Keratinocyte (primary cell): Measurements from ENCODE around the gene SINHCAF. TPM values are rescaled to one million over a fixed set of nuclear protein-coding genes. Genes with fewer than 3 reads are reported as not detected.
A peak's percentile ranks its signal among the peaks of the same experiment; 100 is the strongest.
"Not testable (repeated sequence)": the region's sequence is repeated elsewhere in the genome, so short reads cannot be mapped to it uniquely, and the experiment has no call there.

Experiments used
- DNase-seq: peaks from one replicate; pipeline ENCODE4 v3.0.0-alpha.2; 2011; ENCODE audit warnings: low read depth, missing footprints, low spot score
- FAIRE-seq: peaks from 2 replicates; lab custom pipeline; 2011; peaks lifted over from hg19 to GRCh38; lab: Jason Lieb, UNC
- H2AFZ ChIP-seq: 2 replicates; pipeline ENCODE4 v1.6.0; 2012; ENCODE audit warnings: low read length, control low read depth, inconsistent platforms; ENCODE audit not compliant: control insufficient read depth
- H3K27ac ChIP-seq: 2 replicates; pipeline ENCODE4 v1.5.1; 2011; ENCODE audit warnings: low read length; ENCODE audit not compliant: control insufficient read depth, insufficient read depth
- H3K27me3 ChIP-seq: 3 replicates; pipeline ENCODE4 v1.6.0; 2011; ENCODE audit warnings: low read length; ENCODE audit not compliant: control insufficient read depth, insufficient read depth; ENCODE audit errors: extremely low read depth
- H3K36me3 ChIP-seq, 2 experiments: 2 replicates in 1 of 2; 3 replicates in 1 of 2; pipeline ENCODE4 v1.5.1; 2011; ENCODE audit warnings: low read length in 2 of 2, mild to moderate bottlenecking in 1 of 2; ENCODE audit not compliant: control insufficient read depth in 2 of 2, insufficient read depth in 2 of 2; ENCODE audit errors: extremely low read depth in 1 of 2
- H3K4me1 ChIP-seq: 3 replicates; pipeline ENCODE4 v1.5.1; 2011; ENCODE audit warnings: low read length; ENCODE audit not compliant: control insufficient read depth, insufficient read depth; ENCODE audit errors: extremely low read depth
- H3K4me2 ChIP-seq: 3 replicates; pipeline ENCODE4 v1.6.0; 2011; ENCODE audit warnings: low read depth, low read length; ENCODE audit not compliant: control insufficient read depth, insufficient read depth; ENCODE audit errors: extremely low read depth
- H3K4me3 ChIP-seq, 3 experiments: fragments of 200-600 bp in 1 of 3; sonication (generic) in 1 of 3; 2 replicates in 2 of 3; 3 replicates in 1 of 3; pipeline ENCODE4 v1.5.1; 2011 to 2016; ENCODE audit warnings: low read length in 3 of 3, mild to moderate bottlenecking in 3 of 3, control low read depth in 2 of 3, inconsistent platforms in 1 of 3, low read depth in 1 of 3, mixed read lengths in 1 of 3, mixed run types in 1 of 3, moderate library complexity in 1 of 3; ENCODE audit not compliant: control insufficient read depth in 2 of 3, insufficient read depth in 2 of 3; ENCODE audit errors: extremely low read depth in 1 of 3
- H3K79me2 ChIP-seq: 2 replicates; pipeline ENCODE4 v1.6.0; 2012; ENCODE audit warnings: low read length; ENCODE audit not compliant: control insufficient read depth, insufficient read depth
- H3K9ac ChIP-seq: 3 replicates; pipeline ENCODE4 v1.6.0; 2011; ENCODE audit warnings: low read length; ENCODE audit not compliant: control insufficient read depth, insufficient read depth; ENCODE audit errors: extremely low read depth
- H3K9me1 ChIP-seq: 3 replicates; pipeline ENCODE4 v1.6.0; 2011; ENCODE audit warnings: low read length; ENCODE audit not compliant: control insufficient read depth, insufficient read depth; ENCODE audit errors: extremely low read depth
- H3K9me3 ChIP-seq: 2 replicates; pipeline ENCODE4 v1.5.1; 2012; ENCODE audit warnings: low read depth, low read length; ENCODE audit not compliant: control insufficient read depth
- H4K20me1 ChIP-seq: 3 replicates; pipeline ENCODE4 v1.6.0; 2011; ENCODE audit warnings: low read length; ENCODE audit not compliant: control insufficient read depth, insufficient read depth; ENCODE audit errors: extremely low read depth
- EZH2 ChIP-seq: IDR thresholded peaks from one replicate; pipeline ENCODE4 v1.6.1; 2012; ENCODE audit warnings: inconsistent platforms, mild to moderate bottlenecking, low read length, moderate library complexity
- dilution Hi-C: fragments of 300-500 bp; cut with MboI; formaldehyde crosslinking; loops from one replicate; pipeline ENCODE4 v1.7.0; 2020; ENCODE audit warnings: low sequenced_read_pairs; ENCODE audit not compliant: extremely low pct_ligation_motif_present
- polyA plus RNA-seq, 5 experiments: library from polyadenylated mRNA; depleted of rRNA in 3 of 5; stranded (reverse) in 3 of 5; stranded (forward) in 1 of 5; unstranded in 1 of 5; fragments of >200 nt; gene quantifications; 1 replicate in 1 of 5; 2 replicates in 3 of 5; 3 replicates in 1 of 5; pipeline versions ENCODE4 v1.2.1 to v1.2.3, GENCODE V29; 2011 to 2012; ENCODE audit warnings: missing spikeins in 2 of 5, low read depth in 1 of 5, low replicate concordance in 1 of 5
- TF ChIP-seq, protein P1 (sequence below), 3 experiments: IDR thresholded peaks in 1 of 3; conservative IDR thresholded peaks in 1 of 3; optimal IDR thresholded peaks in 1 of 3; 2 replicates in 2 of 3; 3 replicates in 1 of 3; pipeline versions ENCODE3 to v1.5.1; 2011; ENCODE audit warnings: low read length in 3 of 3, mild to moderate bottlenecking in 3 of 3, moderate library complexity in 2 of 3, control low read depth in 1 of 3, inconsistent platforms in 1 of 3; ENCODE audit not compliant: insufficient read depth in 2 of 3; ENCODE audit errors: extremely low read depth in 1 of 3

SINHCAF gene
- polyA plus RNA-seq, 1 donor (not counting 4 experiments of a cell fraction or from before 2014, with no cell fraction given): 57.4 TPM

DNA sequence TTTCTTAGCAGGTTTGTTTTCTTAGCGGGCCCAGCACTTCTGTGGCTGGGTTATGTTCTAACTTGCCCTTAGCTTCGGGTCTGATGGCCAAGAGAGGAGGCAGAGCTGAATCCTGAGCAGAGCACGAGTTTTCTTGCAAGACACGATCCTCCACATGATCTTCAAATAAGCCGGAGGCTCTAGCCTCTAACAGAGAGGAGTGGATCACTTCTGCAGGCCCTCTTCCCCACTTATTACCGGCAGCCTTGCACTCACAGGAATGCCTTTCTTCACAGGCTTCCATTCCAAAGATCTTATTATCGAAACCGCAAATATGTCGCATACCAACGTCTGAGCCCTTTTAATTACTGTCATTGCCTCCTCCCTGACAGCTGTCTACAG, 79.5 kb downstream of the SINHCAF start:
- Histone ChIP-seq H3K9me1 (no peaks in the 10 kb centered on the region), H2AFZ (peak overlapping the region; percentile 78), H3K4me3 (peak overlapping the region in 2 of 3 experiments; percentile 29 to 45), H3K4me1 (peaks cover 15% of the 10 kb centered on the region), H3K36me3 (no peaks in the 10 kb centered on the region), H3K9ac (peak overlapping the region; percentile 29), H3K27me3 (no peaks in the 10 kb centered on the region), H3K4me2 (peak overlapping the region; percentile 70), H4K20me1 (no peaks in the 10 kb centered on the region), H3K9me3 (no peaks in the 10 kb centered on the region), H3K79me2 (no peaks in the 10 kb centered on the region), H3K27ac (peak overlapping the region; percentile 22)
- DNase-seq (peak; percentile 58), FAIRE-seq (peak; percentile 89)
- no peak for TF ChIP-seq EZH2
- TF ChIP-seq, protein P1, sequence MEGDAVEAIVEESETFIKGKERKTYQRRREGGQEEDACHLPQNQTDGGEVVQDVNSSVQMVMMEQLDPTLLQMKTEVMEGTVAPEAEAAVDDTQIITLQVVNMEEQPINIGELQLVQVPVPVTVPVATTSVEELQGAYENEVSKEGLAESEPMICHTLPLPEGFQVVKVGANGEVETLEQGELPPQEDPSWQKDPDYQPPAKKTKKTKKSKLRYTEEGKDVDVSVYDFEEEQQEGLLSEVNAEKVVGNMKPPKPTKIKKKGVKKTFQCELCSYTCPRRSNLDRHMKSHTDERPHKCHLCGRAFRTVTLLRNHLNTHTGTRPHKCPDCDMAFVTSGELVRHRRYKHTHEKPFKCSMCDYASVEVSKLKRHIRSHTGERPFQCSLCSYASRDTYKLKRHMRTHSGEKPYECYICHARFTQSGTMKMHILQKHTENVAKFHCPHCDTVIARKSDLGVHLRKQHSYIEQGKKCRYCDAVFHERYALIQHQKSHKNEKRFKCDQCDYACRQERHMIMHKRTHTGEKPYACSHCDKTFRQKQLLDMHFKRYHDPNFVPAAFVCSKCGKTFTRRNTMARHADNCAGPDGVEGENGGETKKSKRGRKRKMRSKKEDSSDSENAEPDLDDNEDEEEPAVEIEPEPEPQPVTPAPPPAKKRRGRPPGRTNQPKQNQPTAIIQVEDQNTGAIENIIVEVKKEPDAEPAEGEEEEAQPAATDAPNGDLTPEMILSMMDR (optimal IDR thresholded peaks at IDR 0.05 in 1 of 3, IDR thresholded peaks at IDR 0.05 in 1 of 3, conservative IDR thresholded peaks at IDR 0.05 in 1 of 3; ENCODE audit: extremely low read depth in 1 of 3, insufficient read depth in 2 of 3, low read length in 3 of 3): no peak
- dilution Hi-C loops: no loop called here

DNA sequence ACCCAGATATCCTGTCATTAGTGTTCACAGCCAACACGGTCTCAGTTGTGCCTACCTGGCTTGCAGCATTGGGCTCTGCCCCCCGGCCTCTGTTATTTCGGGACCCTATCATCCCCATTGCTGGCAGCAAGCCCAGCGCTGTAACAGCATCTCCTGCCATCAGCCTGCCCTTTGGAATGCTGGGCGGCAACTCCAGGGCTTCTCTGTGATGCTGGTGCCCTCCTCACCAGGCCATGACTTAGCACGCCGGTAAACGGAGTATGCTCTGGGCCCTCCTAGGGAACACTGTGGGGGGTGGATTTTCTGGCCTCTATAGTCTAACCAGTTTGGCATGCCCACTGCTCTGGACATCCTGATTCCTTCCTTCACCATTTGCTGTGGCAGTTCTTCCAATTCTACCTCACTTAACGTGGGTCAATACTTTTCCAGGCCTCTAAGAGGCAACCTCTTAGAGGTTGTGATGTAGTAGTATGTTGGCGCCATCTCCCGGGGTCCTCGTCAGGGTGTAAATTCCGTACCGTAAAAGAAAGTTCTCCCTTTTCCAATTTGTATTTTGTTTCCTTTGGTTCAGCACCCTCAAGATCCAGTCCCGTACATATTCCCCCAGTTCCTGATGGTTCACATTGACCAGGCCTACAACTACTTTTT, 80.0 kb downstream of the SINHCAF start:
- Histone ChIP-seq H3K4me3 (no peak overlapping the region), H3K36me3 (no peaks in the 10 kb centered on the region), H3K27me3 (no peaks in the 10 kb centered on the region), H4K20me1 (no peaks in the 10 kb centered on the region), H2AFZ (peak overlapping the region; percentile 78), H3K9me3 (no peaks in the 10 kb centered on the region), H3K4me2 (peak overlapping the region; percentile 70), H3K27ac (peak overlapping the region; percentile 22), H3K4me1 (peaks cover 15% of the 10 kb centered on the region), H3K79me2 (no peaks in the 10 kb centered on the region), H3K9me1 (no peaks in the 10 kb centered on the region), H3K9ac (peak overlapping the region; percentile 29)
- FAIRE-seq (no peak), DNase-seq (no peak)
- dilution Hi-C loops: no loop called here
- TF ChIP-seq EZH2: no peak
- TF ChIP-seq, protein P1 (optimal IDR thresholded peaks at IDR 0.05 in 1 of 3, IDR thresholded peaks at IDR 0.05 in 1 of 3, conservative IDR thresholded peaks at IDR 0.05 in 1 of 3; ENCODE audit: extremely low read depth in 1 of 3, insufficient read depth in 2 of 3, low read length in 3 of 3): peak in 2 of 3 experiments; percentile 30 to 38

DNA sequence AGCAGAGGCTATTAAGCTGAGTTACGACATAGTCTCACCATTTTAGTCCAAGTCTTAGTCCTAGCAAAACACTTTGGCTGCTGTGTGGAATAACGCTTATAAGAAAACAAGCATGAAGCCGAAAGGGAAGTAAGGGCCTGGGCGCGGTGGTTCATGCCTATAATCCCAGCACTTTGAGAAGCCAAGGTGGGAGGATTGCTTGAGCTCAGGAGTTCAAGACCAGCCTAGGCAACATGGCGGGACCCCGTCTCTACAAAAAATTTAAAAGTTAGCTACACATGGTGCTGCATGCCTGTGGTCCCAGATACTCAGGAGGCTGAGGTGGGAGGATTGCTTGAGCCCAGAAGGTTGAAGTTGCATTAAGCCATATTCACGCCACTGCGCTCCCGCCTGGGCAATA, 83.5 kb downstream of the SINHCAF start:
- DNase-seq, H3K27ac ChIP-seq, H3K4me3 ChIP-seq, dilution Hi-C loops, FAIRE-seq, H3K9me3 ChIP-seq, H4K20me1 ChIP-seq, H3K9me1 ChIP-seq, H3K36me3 ChIP-seq, H3K79me2 ChIP-seq, H3K9ac ChIP-seq, H3K27me3 ChIP-seq, H2AFZ ChIP-seq, H3K4me2 ChIP-seq: not testable (repeated sequence)
- peaks cover 15% of the 10 kb centered on the region for H3K4me1 ChIP-seq
